IMR-90 (cell line): ENCODE results near the gene NMRK1. TPM values are rescaled to one million over a fixed set of nuclear protein-coding genes. Genes with fewer than 3 reads are reported as not detected.

Source experiments
- ATAC-seq: fragments of 200-7000 bp; cut with Tn5 transposase; 2 replicates; pipeline ENCODE4 v1.9.1; 2020; ENCODE audit warnings: low read depth, mild to moderate bottlenecking, moderate library complexity
- BruUV-seq: library from RNA; stranded (reverse); fragments of 400-500 nt; replicated peaks from 2 replicates; lab custom pipeline; 2021; lab: Mats Ljungman, UMichigan
- CTCF ChIA-PET: fragments of 300-600 bp; formaldehyde crosslinking; extraction: SDS; loops from one replicate; lab custom pipeline; 2021; ENCODE audit warnings: antibody characterized with exemption; lab: Yijun Ruan, JAX
- POLR2A ChIA-PET: fragments of 300-600 bp; sonication (Branson Sonifier 250); formaldehyde crosslinking; loops from one replicate; lab custom pipeline; 2022; ENCODE audit warnings: antibody characterized with exemption; ENCODE audit not compliant: unreplicated experiment; lab: Charles Lee
- DNase-seq: peaks from one replicate; pipeline ENCODE4 v3.0.0; 2013
- H2AFZ ChIP-seq: replicated peaks from 2 replicates; pipeline ENCODE3; 2013; ENCODE audit warnings: low read length, mild to moderate bottlenecking; ENCODE audit not compliant: poor library complexity
- H2AK5ac ChIP-seq: 2 replicates; pipeline ENCODE4 v1.6.1; 2013; ENCODE audit warnings: low read depth, low read length, inconsistent platforms
- H2AK9ac ChIP-seq: replicated peaks from 2 replicates; pipeline ENCODE3; 2013; ENCODE audit warnings: mild to moderate bottlenecking, low read depth, low read length, moderate library complexity; ENCODE audit not compliant: poor library complexity
- H2BK120ac ChIP-seq: 2 replicates; pipeline ENCODE4 v1.6.1; 2013; ENCODE audit warnings: low read depth, low read length, inconsistent platforms
- H2BK15ac ChIP-seq: 3 replicates; pipeline ENCODE4 v1.6.1; 2013; ENCODE audit warnings: low read depth, low read length, inconsistent platforms
- H2BK20ac ChIP-seq: 2 replicates; pipeline ENCODE4 v1.6.1; 2013; ENCODE audit warnings: low read depth, mild to moderate bottlenecking, inconsistent platforms, low read length, moderate library complexity
- H2BK5ac ChIP-seq: 2 replicates; pipeline ENCODE4 v1.6.1; 2013; ENCODE audit warnings: mild to moderate bottlenecking, low read depth, low read length, inconsistent platforms; ENCODE audit not compliant: poor library complexity, severe bottlenecking
- H3K14ac ChIP-seq: replicated peaks from 2 replicates; pipeline ENCODE4 v1.6.1; 2013; ENCODE audit warnings: low read depth, low read length, inconsistent platforms
- H3K18ac ChIP-seq: 2 replicates; pipeline ENCODE4 v1.6.1; 2013; ENCODE audit warnings: low read depth, low read length, control low read depth
- H3K23ac ChIP-seq: 2 replicates; pipeline ENCODE4 v1.6.1; 2013; ENCODE audit warnings: low read depth, low read length, inconsistent platforms
- H3K27ac ChIP-seq: 2 replicates; pipeline ENCODE4 v1.5.1; 2013; ENCODE audit warnings: mild to moderate bottlenecking, control low read depth, low read length; ENCODE audit not compliant: insufficient read depth
- H3K27me3 ChIP-seq: 2 replicates; pipeline ENCODE4 v1.6.1; 2013; ENCODE audit warnings: low read length; ENCODE audit not compliant: control insufficient read depth, insufficient read depth
- H3K36me3 ChIP-seq: 2 replicates; pipeline ENCODE4 v1.6.1; 2013; ENCODE audit warnings: low read length, mixed read lengths; ENCODE audit not compliant: control insufficient read depth, insufficient read depth
- H3K4ac ChIP-seq: 2 replicates; pipeline ENCODE4 v1.6.1; 2013; ENCODE audit warnings: low read depth, low read length, inconsistent platforms
- H3K4me1 ChIP-seq: 2 replicates; pipeline ENCODE4 v1.6.1; 2013; ENCODE audit warnings: low read length, mixed read lengths; ENCODE audit not compliant: control insufficient read depth, insufficient read depth
- H3K4me2 ChIP-seq: 2 replicates; pipeline ENCODE4 v1.6.1; 2013; ENCODE audit warnings: low read depth, mild to moderate bottlenecking, control low read depth, low read length, moderate library complexity
- H3K4me3 ChIP-seq: 2 replicates; pipeline ENCODE4 v1.5.1; 2013; ENCODE audit warnings: low read depth, mild to moderate bottlenecking, control low read depth, low read length, moderate library complexity; ENCODE audit not compliant: insufficient read depth
- H3K56ac ChIP-seq: 2 replicates; pipeline ENCODE4 v1.6.1; 2013; ENCODE audit warnings: low read length, inconsistent platforms; ENCODE audit not compliant: insufficient read depth; ENCODE audit errors: extremely low read depth
- H3K79me1 ChIP-seq, 2 experiments: 2 replicates each; pipeline ENCODE4 v1.6.1; 2013; ENCODE audit warnings: low read length in 2 of 2, inconsistent platforms in 1 of 2, low read depth in 1 of 2
- H3K9ac ChIP-seq: 2 replicates; pipeline ENCODE4 v1.6.1; 2013; ENCODE audit warnings: low read depth, low read length, control low read depth
- H3K9me1 ChIP-seq: 2 replicates; pipeline ENCODE4 v1.6.1; 2013; ENCODE audit warnings: low read length, inconsistent platforms; ENCODE audit not compliant: insufficient read depth
- H3K9me3 ChIP-seq: 2 replicates; pipeline ENCODE4 v1.6.1; 2013; ENCODE audit warnings: low read length; ENCODE audit not compliant: control insufficient read depth, insufficient read depth
- H4K20me1 ChIP-seq: 2 replicates; pipeline ENCODE4 v1.6.1; 2013; ENCODE audit warnings: low read length, inconsistent platforms; ENCODE audit not compliant: insufficient read depth
- H4K5ac ChIP-seq: 2 replicates; pipeline ENCODE4 v1.6.1; 2013; ENCODE audit warnings: mild to moderate bottlenecking, low read depth, low read length, control low read depth
- H4K8ac ChIP-seq, 2 experiments: 2 replicates each; pipeline ENCODE4 v1.6.1; 2013; ENCODE audit warnings: low read depth in 2 of 2, low read length in 2 of 2, control low read depth in 1 of 2, inconsistent platforms in 1 of 2
- H4K91ac ChIP-seq: 2 replicates; pipeline ENCODE4 v1.6.1; 2013; ENCODE audit warnings: low read depth, low read length, inconsistent platforms; ENCODE audit not compliant: insufficient read depth
- BHLHE40 ChIP-seq: fragments of 150-350 bp; IDR thresholded peaks from 2 replicates; pipeline ENCODE4 v1.6.1; 2016; ENCODE audit warnings: mild to moderate bottlenecking, low read depth, low read length
- CEBPB ChIP-seq: IDR thresholded peaks from 2 replicates; pipeline ENCODE4 v1.6.1; 2012; ENCODE audit warnings: low read depth, low read length, improper control_type of control experiment
- MAFK ChIP-seq: IDR thresholded peaks from 2 replicates; pipeline ENCODE4 v1.6.1; 2012; ENCODE audit warnings: low read depth, low read length, improper control_type of control experiment
- MAZ ChIP-seq: IDR thresholded peaks from 2 replicates; pipeline ENCODE4 v1.6.1; 2012; ENCODE audit warnings: low read depth, mild to moderate bottlenecking, low read length, improper control_type of control experiment, moderate library complexity, borderline replicate concordance
- MXI1 ChIP-seq: IDR thresholded peaks from 2 replicates; pipeline ENCODE4 v1.6.1; 2012; ENCODE audit warnings: low read depth, mild to moderate bottlenecking, low read length, moderate library complexity, borderline replicate concordance
- POLR2A ChIP-seq: IDR thresholded peaks from 2 replicates; pipeline ENCODE4 v1.6.1; 2012; ENCODE audit warnings: mild to moderate bottlenecking, low read depth, low read length
- RCOR1 ChIP-seq: IDR thresholded peaks from 2 replicates; pipeline ENCODE4 v1.6.1; 2012; ENCODE audit warnings: mild to moderate bottlenecking, low read length, improper control_type of control experiment; ENCODE audit not compliant: insufficient replicate concordance
- RFX5 ChIP-seq: IDR thresholded peaks from 2 replicates; pipeline ENCODE4 v1.8.0; 2012; ENCODE audit warnings: low read depth, mild to moderate bottlenecking, low read length, moderate library complexity
- SMC3 ChIP-seq: fragments of 150-350 bp; IDR thresholded peaks from 2 replicates; pipeline ENCODE4 v1.6.1; 2016; ENCODE audit warnings: low read depth, mild to moderate bottlenecking, antibody characterized with exemption, low read length, moderate library complexity
- WGBS, 2 experiments: methylation state at CpG; one replicate each; pipeline versions ENCODE4 v1.1.5 to v1.1.7; 2013; ENCODE audit warnings: missing lambda C conversion rate in 2 of 2; ENCODE audit not compliant: insufficient read length in 1 of 2; ENCODE audit errors: extremely low coverage in 2 of 2; 5-methylcytosine and 5-hydroxymethylcytosine counted together
- dilution Hi-C: fragments of 300-500 bp; cut with HindIII; formaldehyde crosslinking; loops from one replicate; pipeline ENCODE4 v1.14.3; 2018; ENCODE audit warnings: low sequenced_read_pairs; ENCODE audit not compliant: unreplicated experiment
- in situ Hi-C: fragments of 300-500 bp; cut with MboI; formaldehyde crosslinking; loops from 3 replicates; pipeline ENCODE4 v1.14.3; 2019; ENCODE audit warnings: low sequenced_read_pairs, inconsistent platforms, mixed read lengths
- intact Hi-C: fragments of 100-400 bp; cut with micrococcal nuclease; formaldehyde crosslinking; loops from 2 replicates; pipeline ENCODE4 v1.10.0; 2022
- polyA plus RNA-seq, 3 experiments: library from polyadenylated mRNA; depleted of rRNA; stranded (reverse); fragments of >200 nt; gene quantifications; 2 replicates each; pipeline ENCODE4 v1.2.3, GENCODE V29; 2012; ENCODE audit warnings: low replicate concordance in 1 of 3
- total RNA-seq: library from RNA; depleted of rRNA; stranded (reverse); fragments of >200 nt; gene quantifications from 2 replicates; pipeline ENCODE4 v1.2.3, GENCODE V29; 2012
- TF ChIP-seq, protein P1 (sequence below): fragments of 150-350 bp; IDR thresholded peaks from 2 replicates; pipeline ENCODE4 v1.6.1; 2016; ENCODE audit warnings: low read depth, mild to moderate bottlenecking, low read length, moderate library complexity, borderline replicate concordance
- TF ChIP-seq, protein P2 (sequence below): fragments of 150-350 bp; IDR thresholded peaks from 2 replicates; pipeline ENCODE4 v1.6.1; 2017; ENCODE audit warnings: mild to moderate bottlenecking, antibody characterized with exemption, low read length, low read depth
- TF ChIP-seq, protein P3 (sequence below): conservative IDR thresholded peaks from 2 replicates; pipeline ENCODE4 v1.5.1; 2012; ENCODE audit warnings: mild to moderate bottlenecking, low read depth, low read length, improper control_type of control experiment

NMRK1 gene
- total and polyA plus RNA-seq, 2 of the 4 experiments (the other 2 are of a cell fraction) = 5.7 to 5.9 TPM

DNA sequence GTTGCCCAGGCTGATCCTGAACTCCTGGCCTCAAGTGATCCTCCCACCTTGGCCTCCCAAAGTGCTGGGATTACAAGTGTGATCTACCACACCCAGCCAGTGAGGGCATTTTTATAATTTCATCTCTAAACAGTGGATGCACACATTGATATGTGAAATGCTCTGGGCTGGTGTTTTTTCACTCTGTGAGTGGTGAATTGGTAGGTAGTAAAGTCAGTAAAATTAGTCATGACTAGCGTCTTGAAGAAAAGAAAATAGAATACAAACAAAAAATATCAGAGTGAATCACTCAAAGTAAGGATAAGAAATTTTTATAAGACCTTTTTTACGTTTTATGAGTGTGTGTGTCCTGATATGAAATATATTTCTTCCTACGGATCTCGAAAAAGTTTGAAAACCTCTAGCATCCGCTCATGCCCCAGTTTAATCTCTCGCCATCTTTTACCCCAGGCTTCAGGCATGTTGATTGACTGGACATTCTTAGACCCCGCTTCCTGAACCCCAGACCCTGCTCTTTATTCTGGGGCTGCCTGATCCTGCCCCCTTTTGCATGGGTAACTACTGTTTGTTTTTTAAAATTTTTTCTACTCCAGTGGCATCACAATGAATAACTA, 14.3 kb upstream of the NMRK1 start:
- no peak overlapping the region for H2BK20ac ChIP-seq
- no peak overlapping the region for H2AFZ ChIP-seq
- H3K4ac ChIP-seq = no peak overlapping the region
- H4K91ac ChIP-seq = no peak overlapping the region
- BruUV-seq = no TSS peak
- no peaks in the 10 kb centered on the region for H3K27me3 ChIP-seq
- H3K9me1 ChIP-seq = no peaks in the 10 kb centered on the region
- no peaks in the 10 kb centered on the region for H3K36me3 ChIP-seq
- WGBS, 2 experiments = no CpG with 5 or more reads among the region's 7 CpGs
- H3K9me3 ChIP-seq = no peaks in the 10 kb centered on the region
- in situ Hi-C loops (no loop called here), dilution Hi-C loops (no loop called here), intact Hi-C loops (no loop called here)
- H3K4me1 ChIP-seq = peaks cover 4% of the 10 kb centered on the region; the same call in 1 of the 2 replicates
- H3K18ac ChIP-seq = no peak overlapping the region
- no peaks in the 10 kb centered on the region for H4K20me1 ChIP-seq
- H2AK9ac ChIP-seq = no peak overlapping the region
- no peak overlapping the region for H3K14ac ChIP-seq
- ChIA-PET POLR2A (no interaction called here), CTCF (no interaction called here)
- H3K79me1 ChIP-seq = peaks cover 16 to 45% of the 10 kb centered on the region in 2 experiments
- no peak overlapping the region for H2BK5ac ChIP-seq
- H4K8ac ChIP-seq = no peak overlapping the region
- no peak overlapping the region for H2BK120ac ChIP-seq
- H3K9ac ChIP-seq = no peak overlapping the region
- H4K5ac ChIP-seq = no peak overlapping the region
- no peak overlapping the region for H3K56ac ChIP-seq
- DNase-seq (no peak), ATAC-seq (no peak)
- H2BK15ac ChIP-seq = no peak overlapping the region
- H3K4me2 ChIP-seq = no peak overlapping the region
- no peak overlapping the region for H3K4me3 ChIP-seq
- no peak overlapping the region for H3K27ac ChIP-seq
- no peak overlapping the region; the same call in 1 of the 2 replicates for H3K23ac ChIP-seq
- TF ChIP-seq, protein P1, sequence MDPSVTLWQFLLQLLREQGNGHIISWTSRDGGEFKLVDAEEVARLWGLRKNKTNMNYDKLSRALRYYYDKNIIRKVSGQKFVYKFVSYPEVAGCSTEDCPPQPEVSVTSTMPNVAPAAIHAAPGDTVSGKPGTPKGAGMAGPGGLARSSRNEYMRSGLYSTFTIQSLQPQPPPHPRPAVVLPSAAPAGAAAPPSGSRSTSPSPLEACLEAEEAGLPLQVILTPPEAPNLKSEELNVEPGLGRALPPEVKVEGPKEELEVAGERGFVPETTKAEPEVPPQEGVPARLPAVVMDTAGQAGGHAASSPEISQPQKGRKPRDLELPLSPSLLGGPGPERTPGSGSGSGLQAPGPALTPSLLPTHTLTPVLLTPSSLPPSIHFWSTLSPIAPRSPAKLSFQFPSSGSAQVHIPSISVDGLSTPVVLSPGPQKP = no peak
- TF ChIP-seq, protein P2, sequence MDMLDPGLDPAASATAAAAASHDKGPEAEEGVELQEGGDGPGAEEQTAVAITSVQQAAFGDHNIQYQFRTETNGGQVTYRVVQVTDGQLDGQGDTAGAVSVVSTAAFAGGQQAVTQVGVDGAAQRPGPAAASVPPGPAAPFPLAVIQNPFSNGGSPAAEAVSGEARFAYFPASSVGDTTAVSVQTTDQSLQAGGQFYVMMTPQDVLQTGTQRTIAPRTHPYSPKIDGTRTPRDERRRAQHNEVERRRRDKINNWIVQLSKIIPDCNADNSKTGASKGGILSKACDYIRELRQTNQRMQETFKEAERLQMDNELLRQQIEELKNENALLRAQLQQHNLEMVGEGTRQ = no peak
- TF ChIP-seq MAZ = no peak
- TF ChIP-seq, protein P3, sequence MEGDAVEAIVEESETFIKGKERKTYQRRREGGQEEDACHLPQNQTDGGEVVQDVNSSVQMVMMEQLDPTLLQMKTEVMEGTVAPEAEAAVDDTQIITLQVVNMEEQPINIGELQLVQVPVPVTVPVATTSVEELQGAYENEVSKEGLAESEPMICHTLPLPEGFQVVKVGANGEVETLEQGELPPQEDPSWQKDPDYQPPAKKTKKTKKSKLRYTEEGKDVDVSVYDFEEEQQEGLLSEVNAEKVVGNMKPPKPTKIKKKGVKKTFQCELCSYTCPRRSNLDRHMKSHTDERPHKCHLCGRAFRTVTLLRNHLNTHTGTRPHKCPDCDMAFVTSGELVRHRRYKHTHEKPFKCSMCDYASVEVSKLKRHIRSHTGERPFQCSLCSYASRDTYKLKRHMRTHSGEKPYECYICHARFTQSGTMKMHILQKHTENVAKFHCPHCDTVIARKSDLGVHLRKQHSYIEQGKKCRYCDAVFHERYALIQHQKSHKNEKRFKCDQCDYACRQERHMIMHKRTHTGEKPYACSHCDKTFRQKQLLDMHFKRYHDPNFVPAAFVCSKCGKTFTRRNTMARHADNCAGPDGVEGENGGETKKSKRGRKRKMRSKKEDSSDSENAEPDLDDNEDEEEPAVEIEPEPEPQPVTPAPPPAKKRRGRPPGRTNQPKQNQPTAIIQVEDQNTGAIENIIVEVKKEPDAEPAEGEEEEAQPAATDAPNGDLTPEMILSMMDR = no peak
- no peak for TF ChIP-seq MAFK
- TF ChIP-seq SMC3 = no peak
- no peak for TF ChIP-seq BHLHE40
- TF ChIP-seq POLR2A = no peak
- TF ChIP-seq MXI1 = no peak
- no peak for TF ChIP-seq CEBPB
- TF ChIP-seq RFX5 = no peak
- no peak for TF ChIP-seq RCOR1
- H2AK5ac ChIP-seq = no peak overlapping the region
